Omental fat pad (tissue), 4 donors: ENCODE measurements around the gene BOLA1. TPM values are rescaled to one million over a fixed set of nuclear protein-coding genes. Genes with fewer than 3 reads are reported as not detected.
A peak's percentile ranks its signal among the peaks of the same experiment; 100 is the strongest.

Experiments used
- ATAC-seq: fragments of 150-250 bp; one replicate; pipeline ENCODE4 v1.9.1; 2016; ENCODE audit warnings: mild to moderate bottlenecking, moderate library complexity; ENCODE audit not compliant: low FRiP score
- DNase-seq: peaks from one replicate; pipeline ENCODE4 v3.0.0-alpha.2; 2019; ENCODE audit warnings: low spot score
- CTCF ChIP-seq, 3 donors: fragments of 450-650 bp; IDR thresholded peaks; one replicate each; pipeline ENCODE4 v1.5.1; 2016 to 2017; ENCODE audit warnings: antibody characterized with exemption in 3 of 3, mild to moderate bottlenecking in 3 of 3, moderate library complexity in 2 of 3
- total RNA-seq, 4 donors: library from RNA; depleted of rRNA; stranded (reverse); fragments of >200 nt; gene quantifications; one replicate each; pipeline ENCODE4 v1.1.0, GENCODE V29; 2016

The BOLA1 gene
- total RNA-seq, 4 donors from 2014 or later = 11.5 to 28.8 (median 25.5) TPM

- DNase-seq (no peak), ATAC-seq (no peak)
- no peak for TF ChIP-seq CTCF (IDR thresholded peaks at IDR 0.05)
Observed at GRCh38 chr1:149923626-149924025, 24.3 kb downstream of the BOLA1 start.

- ATAC-seq (no peak), DNase-seq (no peak)
- TF ChIP-seq CTCF (IDR thresholded peaks at IDR 0.05) = no peak
Observed at GRCh38 chr1:149925345-149925744, 26.0 kb downstream of the BOLA1 start.

- no peak for DNase-seq
- no peak for ATAC-seq
Observed at GRCh38 chr1:149925751-149926150, 26.4 kb downstream of the BOLA1 start.

GRCh38 chr1:149926296-149926695 lies 26.9 kb downstream of the BOLA1 start:
- no peak for TF ChIP-seq CTCF (IDR thresholded peaks at IDR 0.05)
- DNase-seq (no peak), ATAC-seq (no peak)

More at GRCh38 chr1:149925751-149926150, 26.4 kb downstream of the BOLA1 start:
- TF ChIP-seq CTCF (IDR thresholded peaks at IDR 0.05) = no peak

GRCh38 chr1:149927056-149927562 lies 27.7 kb downstream of the BOLA1 start:
- DNase-seq (no peak), ATAC-seq (no peak)
- no peak for TF ChIP-seq CTCF (IDR thresholded peaks at IDR 0.05)

- DNase-seq (peak; percentile 81), ATAC-seq (peak; percentile 98)
- no peak for TF ChIP-seq CTCF (IDR thresholded peaks at IDR 0.05)
Observed at GRCh38 chr1:149927563-149928400, 28.4 kb downstream of the BOLA1 start, which contains the start of gene SF3B4. SF3B4 (minus strand) TSS chr1:149927803; CDS start chr1:149927759, 44 bp downstream.

- DNase-seq (no peak), ATAC-seq (no peak)
- TF ChIP-seq CTCF (IDR thresholded peaks at IDR 0.05) = no peak
Observed at GRCh38 chr1:149928401-149928724, 29.0 kb downstream of the BOLA1 start.
